AG09309 (cell line): ENCODE measurements around the gene SEC22A.

ENCODE experiments used
- DNase-seq: peaks from one replicate; pipeline ENCODE4 v3.0.0-alpha.2; 2010; ENCODE audit warnings: low read depth
- H3K4me3 ChIP-seq: 2 replicates; pipeline ENCODE4 v1.5.1; 2011; ENCODE audit warnings: mild to moderate bottlenecking, low read depth, low read length, moderate library complexity; ENCODE audit not compliant: control insufficient read depth
- CTCF ChIP-seq: IDR thresholded peaks from 2 replicates; pipeline ENCODE4 v1.5.1; 2011; ENCODE audit warnings: mild to moderate bottlenecking, low read depth, low read length, inconsistent platforms; ENCODE audit not compliant: insufficient read depth, control insufficient read depth; ENCODE audit errors: missing control alignments

Gene SEC22A

GRCh38 chr3:123161167-123161566 is 40.6 kb upstream of the SEC22A start:
- DNase-seq: no peak
- TF ChIP-seq CTCF: no peak

GRCh38 chr3:123163141-123163540 is 38.6 kb upstream of the SEC22A start:
- TF ChIP-seq CTCF: no peak
- no peak for DNase-seq
- H3K4me3 ChIP-seq: no peak overlapping the region

More at GRCh38 chr3:123161167-123161566, 40.6 kb upstream of the SEC22A start:
- H3K4me3 ChIP-seq: no peak overlapping the region

- H3K4me3 ChIP-seq: no peak overlapping the region
- no peak for DNase-seq
- TF ChIP-seq CTCF: no peak
Measured at GRCh38 chr3:123165163-123165562, 36.6 kb upstream of the SEC22A start.

- no peak overlapping the region for H3K4me3 ChIP-seq
- DNase-seq: no peak
- TF ChIP-seq CTCF: no peak
Measured at GRCh38 chr3:123167686-123168085, 34.1 kb upstream of the SEC22A start.

- no peak for DNase-seq
- H3K4me3 ChIP-seq: no peak overlapping the region
- no peak for TF ChIP-seq CTCF
Measured at GRCh38 chr3:123168122-123168521, 33.6 kb upstream of the SEC22A start.

GRCh38 chr3:123168605-123169004 is 33.1 kb upstream of the SEC22A start:
- DNase-seq: no peak
- no peak for TF ChIP-seq CTCF
- H3K4me3 ChIP-seq: no peak overlapping the region

GRCh38 chr3:123169492-123169929 is 32.2 kb upstream of the SEC22A start:
- H3K4me3 ChIP-seq: no peak overlapping the region
- DNase-seq: no peak
- no peak for TF ChIP-seq CTCF
